Natural killer cell (primary cell): ENCODE results near the gene IRX6. TPM values are rescaled to one million over a fixed set of nuclear protein-coding genes. Genes with fewer than 3 reads are reported as not detected.

Experiments used
- ATAC-seq, 3 donors: fragments of 150-1000 bp in 2 of 3; fragments of 200-7000 bp in 1 of 3; cut with Tn5 transposase; 1 replicate in 1 of 3; 2 replicates in 2 of 3; pipeline ENCODE4 v1.10.0; 2021; ENCODE audit warnings: mild to moderate bottlenecking in 2 of 3, moderate library complexity in 2 of 3
- DNase-seq, 2 donors: peaks; one replicate each; pipeline versions ENCODE4 v3.0.0 to v3.0.0-alpha.2; 2013 to 2021; ENCODE audit warnings: mixed read lengths in 1 of 2
- H3K27ac ChIP-seq: one replicate; pipeline ENCODE4 v1.5.1; 2013; ENCODE audit warnings: mild to moderate bottlenecking, low read length
- H3K27me3 ChIP-seq: one replicate; pipeline ENCODE4 v1.6.1; 2013; ENCODE audit warnings: low read length; ENCODE audit not compliant: control insufficient read depth, insufficient read depth
- H3K36me3 ChIP-seq: one replicate; pipeline ENCODE4 v1.6.1; 2013; ENCODE audit warnings: low read length; ENCODE audit not compliant: control insufficient read depth, insufficient read depth
- H3K4me1 ChIP-seq: one replicate; pipeline ENCODE4 v1.6.1; 2013; ENCODE audit warnings: low read length; ENCODE audit not compliant: control insufficient read depth, insufficient read depth
- H3K4me3 ChIP-seq: one replicate; pipeline ENCODE4 v1.5.1; 2013; ENCODE audit warnings: low read length
- H3K9me3 ChIP-seq: one replicate; pipeline ENCODE4 v1.6.1; 2013; ENCODE audit warnings: low read length; ENCODE audit not compliant: control insufficient read depth, insufficient read depth
- H3K27ac Mint-ChIP-seq, 2 donors: one replicate each; pipeline ENCODE4 v1.8.0; 2022; ENCODE audit warnings: mild to moderate bottlenecking in 2 of 2, mixed read lengths in 2 of 2, moderate library complexity in 1 of 2
- H3K27me3 Mint-ChIP-seq, 2 donors: one replicate each; pipeline ENCODE4 v1.8.0; 2022; ENCODE audit warnings: low read depth in 2 of 2, mixed read lengths in 2 of 2
- H3K36me3 Mint-ChIP-seq: one replicate; pipeline ENCODE4 v1.8.0; 2022; ENCODE audit warnings: mixed read lengths
- H3K4me1 Mint-ChIP-seq, 2 donors: one replicate each; pipeline ENCODE4 v1.8.0; 2022; ENCODE audit warnings: mixed read lengths in 2 of 2
- H3K4me3 Mint-ChIP-seq: one replicate; pipeline ENCODE4 v1.8.0; 2022; ENCODE audit warnings: mild to moderate bottlenecking, moderate library complexity, mixed read lengths
- H3K9me3 Mint-ChIP-seq, 2 donors: one replicate each; pipeline ENCODE4 v1.8.0; 2022; ENCODE audit warnings: mixed read lengths in 2 of 2
- WGBS: methylation state at CpG from one replicate; pipeline ENCODE4 v1.1.7; 2013; ENCODE audit warnings: missing lambda C conversion rate; ENCODE audit not compliant: insufficient coverage; 5-methylcytosine and 5-hydroxymethylcytosine counted together
- intact Hi-C: fragments of 100-400 bp; cut with micrococcal nuclease; formaldehyde crosslinking; loops from one replicate; pipeline ENCODE4 v1.14.2; 2022
- total RNA-seq, 4 donors: library from RNA; stranded (reverse); fragments of 120-200 nt in 1 of 4; gene quantifications; one replicate each; pipeline versions ENCODE4 v1.2.3 to v1.2.4, GENCODE V29; 2013 to 2022
- TF ChIP-seq, protein P1 (sequence below): fragments of 200-600 bp; IDR thresholded peaks from one replicate; pipeline ENCODE4 v1.8.0; 2022; ENCODE audit warnings: antibody characterized with exemption

The IRX6 gene
- total RNA-seq, 3 donors from 2014 or later (not counting 1 experiment from before 2014, with no cell fraction given), result not detected

DNA sequence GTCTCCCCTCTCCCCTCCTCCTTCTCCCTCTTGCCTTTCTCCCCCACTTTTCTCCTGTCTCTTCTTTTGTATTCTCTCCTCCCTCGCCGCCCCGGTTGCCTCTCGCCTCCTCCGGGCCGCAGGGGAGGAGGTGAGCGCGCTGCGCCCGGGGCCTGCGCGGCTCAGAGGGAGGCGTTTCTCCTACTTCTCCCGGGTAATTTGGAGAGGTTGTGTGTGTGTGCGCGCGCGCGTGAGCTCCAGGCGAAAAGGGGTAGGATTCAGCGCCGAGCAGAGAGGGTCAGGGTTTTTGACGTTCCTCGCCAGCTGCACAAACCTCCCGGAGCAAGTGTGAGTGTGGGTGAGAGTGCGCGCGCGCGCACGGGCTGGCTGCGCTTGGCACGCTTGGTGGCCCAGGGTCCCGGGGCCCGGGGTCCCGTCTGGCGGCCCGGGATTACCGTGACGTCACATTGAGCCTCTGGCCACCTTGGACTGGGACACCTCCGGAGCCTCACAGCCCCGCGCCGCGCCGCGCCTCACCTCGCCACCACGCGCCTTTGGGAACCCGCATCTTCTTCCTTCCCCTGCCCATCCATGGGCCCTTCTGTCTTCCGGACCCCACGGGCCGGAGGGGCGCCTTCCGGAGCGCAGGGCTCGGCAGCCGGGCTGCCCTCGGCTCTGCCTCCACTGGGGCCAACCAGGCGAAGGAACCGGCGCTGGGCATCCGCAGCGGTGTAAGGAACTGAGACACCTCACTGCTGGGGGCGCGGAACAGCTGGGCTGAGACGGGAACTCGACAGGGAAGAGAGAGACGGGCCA is 479 bp downstream of the IRX6 start:
- H3K9me3 Mint-ChIP-seq, result no peaks in the 10 kb centered on the region
- no peak overlapping the region for H3K4me3 Mint-ChIP-seq
- H3K27ac ChIP-seq, result no peak overlapping the region
- WGBS, result 6% methylated on average over 68 of the region's 70 CpGs
- intact Hi-C loops, result no loop called here
- H3K9me3 ChIP-seq, result no peaks in the 10 kb centered on the region
- no peak overlapping the region for H3K4me3 ChIP-seq
- H3K36me3 ChIP-seq, result no peaks in the 10 kb centered on the region
- peaks cover 13% of the 10 kb centered on the region for H3K27me3 ChIP-seq
- peaks cover 20 to 38% of the 10 kb centered on the region in 2 donors for H3K27me3 Mint-ChIP-seq
- H3K4me1 Mint-ChIP-seq, result peaks cover 0 to 8% of the 10 kb centered on the region in 2 donors
- DNase-seq (no peak), ATAC-seq (no peak)
- TF ChIP-seq, protein P1, sequence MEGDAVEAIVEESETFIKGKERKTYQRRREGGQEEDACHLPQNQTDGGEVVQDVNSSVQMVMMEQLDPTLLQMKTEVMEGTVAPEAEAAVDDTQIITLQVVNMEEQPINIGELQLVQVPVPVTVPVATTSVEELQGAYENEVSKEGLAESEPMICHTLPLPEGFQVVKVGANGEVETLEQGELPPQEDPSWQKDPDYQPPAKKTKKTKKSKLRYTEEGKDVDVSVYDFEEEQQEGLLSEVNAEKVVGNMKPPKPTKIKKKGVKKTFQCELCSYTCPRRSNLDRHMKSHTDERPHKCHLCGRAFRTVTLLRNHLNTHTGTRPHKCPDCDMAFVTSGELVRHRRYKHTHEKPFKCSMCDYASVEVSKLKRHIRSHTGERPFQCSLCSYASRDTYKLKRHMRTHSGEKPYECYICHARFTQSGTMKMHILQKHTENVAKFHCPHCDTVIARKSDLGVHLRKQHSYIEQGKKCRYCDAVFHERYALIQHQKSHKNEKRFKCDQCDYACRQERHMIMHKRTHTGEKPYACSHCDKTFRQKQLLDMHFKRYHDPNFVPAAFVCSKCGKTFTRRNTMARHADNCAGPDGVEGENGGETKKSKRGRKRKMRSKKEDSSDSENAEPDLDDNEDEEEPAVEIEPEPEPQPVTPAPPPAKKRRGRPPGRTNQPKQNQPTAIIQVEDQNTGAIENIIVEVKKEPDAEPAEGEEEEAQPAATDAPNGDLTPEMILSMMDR, result no peak
- no peaks in the 10 kb centered on the region for H3K36me3 Mint-ChIP-seq
- H3K4me1 ChIP-seq, result no peaks in the 10 kb centered on the region
- H3K27ac Mint-ChIP-seq, result no peak overlapping the region

DNA sequence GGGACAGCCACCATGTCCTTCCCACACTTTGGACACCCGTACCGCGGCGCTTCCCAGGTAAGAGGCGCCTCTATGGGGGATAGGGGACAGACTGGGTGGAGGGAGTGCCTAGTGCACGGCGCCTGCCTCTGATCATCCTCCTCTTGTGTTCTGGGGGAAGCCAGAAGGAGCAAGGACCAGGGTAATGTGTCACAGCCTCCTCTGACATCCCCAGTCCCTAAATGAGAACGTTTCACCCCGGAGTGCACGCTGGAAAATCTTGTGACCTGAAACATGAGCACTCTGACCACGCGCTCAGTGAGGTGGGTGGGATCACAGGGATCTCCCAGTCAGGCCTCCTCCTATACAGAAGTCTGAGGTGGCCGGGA is 1.1 kb downstream of the IRX6 start:
- Histone ChIP-seq H3K4me1 (no peaks in the 10 kb centered on the region), H3K27ac (no peak overlapping the region), H3K9me3 (no peaks in the 10 kb centered on the region), H3K36me3 (no peaks in the 10 kb centered on the region), H3K27me3 (peaks cover 17% of the 10 kb centered on the region), H3K4me3 (no peak overlapping the region)
- no peak overlapping the region for H3K27ac Mint-ChIP-seq
- H3K27me3 Mint-ChIP-seq, result peaks cover 24 to 43% of the 10 kb centered on the region in 2 donors
- no peaks in the 10 kb centered on the region for H3K36me3 Mint-ChIP-seq
- DNase-seq, result no peak
- no peak for ATAC-seq
- TF ChIP-seq, protein P1, result no peak
- 0% methylated on average over 10 of the region's 13 CpGs for WGBS
- H3K4me1 Mint-ChIP-seq, result peaks cover 0 to 8% of the 10 kb centered on the region in 2 donors
- H3K9me3 Mint-ChIP-seq, result no peaks in the 10 kb centered on the region
- H3K4me3 Mint-ChIP-seq, result no peak overlapping the region
- intact Hi-C loops, result no loop called here

DNA sequence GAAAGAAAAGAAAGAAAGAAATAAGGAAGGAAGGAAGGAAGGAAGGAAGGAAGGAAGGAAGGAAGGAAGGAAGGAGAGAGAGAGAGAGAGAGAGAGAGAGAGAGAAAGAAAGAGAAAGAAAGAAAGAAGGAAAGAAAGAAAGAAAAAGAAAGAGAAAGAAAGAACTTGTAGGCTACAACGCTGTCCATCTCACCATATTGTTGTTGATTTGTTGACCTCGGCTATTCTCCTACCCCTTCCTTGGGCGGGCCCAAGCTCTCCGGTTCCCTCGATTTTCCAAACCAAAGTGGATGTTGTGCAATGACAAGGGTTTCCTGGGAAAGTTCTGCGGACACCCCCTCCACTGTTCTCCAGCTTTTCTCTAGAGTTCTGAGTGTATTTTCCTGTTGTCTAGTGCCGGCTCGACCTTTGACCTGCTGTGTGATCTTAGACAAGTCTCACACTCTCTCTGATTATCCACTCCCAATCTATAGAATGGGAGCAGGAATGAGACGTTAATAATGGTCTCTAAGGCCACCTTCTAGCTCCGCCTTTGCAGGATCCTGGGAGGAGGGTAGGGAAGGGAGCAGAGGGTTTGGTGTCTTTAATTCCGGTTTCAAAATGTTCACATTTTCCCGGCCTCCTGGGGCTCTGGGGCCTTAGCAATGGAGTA is 1.6 kb downstream of the IRX6 start:
- Mint-ChIP-seq H3K4me3 (no peak overlapping the region), H3K9me3 (no peaks in the 10 kb centered on the region), H3K27ac (no peak overlapping the region), H3K36me3 (no peaks in the 10 kb centered on the region), H3K4me1 (peaks cover 0 to 10% of the 10 kb centered on the region in 2 donors), H3K27me3 (peaks cover 27 to 49% of the 10 kb centered on the region in 2 donors)
- TF ChIP-seq, protein P1, result no peak
- DNase-seq (no peak), ATAC-seq (no peak)
- peaks cover 19% of the 10 kb centered on the region for H3K27me3 ChIP-seq
- 15% methylated on average over 11 of the region's 12 CpGs for WGBS
- intact Hi-C loops, result no loop called here
- H3K4me3 ChIP-seq, result no peak overlapping the region
- no peak overlapping the region for H3K27ac ChIP-seq
- H3K36me3 ChIP-seq, result no peaks in the 10 kb centered on the region
- no peaks in the 10 kb centered on the region for H3K4me1 ChIP-seq
- H3K9me3 ChIP-seq, result no peaks in the 10 kb centered on the region
